Measurements from ENCODE around the gene MRFAP1L1.
"Not testable (repeated sequence)": the region's sequence is repeated elsewhere in the genome, so short reads cannot be mapped to it uniquely, and the experiment has no call there.

The MRFAP1L1 gene

DNA sequence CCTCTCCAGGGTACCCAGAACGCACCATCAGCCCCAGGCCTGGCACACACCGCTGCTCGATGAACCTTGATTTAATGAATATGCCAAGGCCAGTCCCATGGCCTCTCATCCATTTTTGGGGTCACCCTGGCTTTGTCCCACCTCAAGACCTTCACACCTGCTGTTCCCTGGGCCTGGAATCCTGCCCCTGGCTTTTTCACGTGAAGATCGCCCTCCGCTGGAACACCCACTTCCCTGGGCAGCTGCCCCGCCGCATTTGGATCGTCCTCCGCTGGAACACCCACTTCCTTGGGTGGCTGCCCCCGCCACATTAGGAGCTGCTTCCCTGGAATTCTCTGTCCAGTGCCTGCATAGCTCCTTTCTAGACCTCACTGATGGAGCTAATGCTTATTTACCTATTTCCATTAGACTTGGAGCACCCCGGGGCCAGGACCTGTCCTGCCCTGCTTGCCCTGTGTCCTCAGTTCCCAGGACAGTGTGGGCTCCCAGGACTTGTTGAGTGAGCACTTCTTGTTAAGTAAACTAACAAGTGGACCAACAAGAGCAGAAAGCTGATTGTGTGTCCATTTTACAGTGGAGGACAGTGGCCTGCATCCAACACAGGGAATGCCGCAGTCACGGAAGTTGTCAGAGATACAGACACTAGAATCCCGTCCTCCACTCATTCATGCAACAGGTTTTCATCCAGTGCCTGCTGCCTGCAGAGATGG is 18.8 kb upstream of the MRFAP1L1 start:
- Histone ChIP-seq H3K9me3 (ENCODE audit: control insufficient read depth, insufficient read depth, low read length) (no peaks in the 10 kb centered on the region), H3K9ac (ENCODE audit: low read depth, low read length) (no peak overlapping the region), H3K36me3 (ENCODE audit: insufficient read depth, low read length) (no peaks in the 10 kb centered on the region), H3K4me1 (ENCODE audit: insufficient read depth, low read length) (peaks cover 14% of the 10 kb centered on the region; the same call in 1 of the 2 replicates)

- Histone ChIP-seq H3K4me1 (ENCODE audit: insufficient read depth, low read length) (peaks cover 13% of the 10 kb centered on the region; the same call in 1 of the 2 replicates), H3K36me3 (ENCODE audit: insufficient read depth, low read length) (no peaks in the 10 kb centered on the region)
These were observed 18.2 kb upstream of the MRFAP1L1 start for GRCh38 chr4:6727943-6728250.

DNA sequence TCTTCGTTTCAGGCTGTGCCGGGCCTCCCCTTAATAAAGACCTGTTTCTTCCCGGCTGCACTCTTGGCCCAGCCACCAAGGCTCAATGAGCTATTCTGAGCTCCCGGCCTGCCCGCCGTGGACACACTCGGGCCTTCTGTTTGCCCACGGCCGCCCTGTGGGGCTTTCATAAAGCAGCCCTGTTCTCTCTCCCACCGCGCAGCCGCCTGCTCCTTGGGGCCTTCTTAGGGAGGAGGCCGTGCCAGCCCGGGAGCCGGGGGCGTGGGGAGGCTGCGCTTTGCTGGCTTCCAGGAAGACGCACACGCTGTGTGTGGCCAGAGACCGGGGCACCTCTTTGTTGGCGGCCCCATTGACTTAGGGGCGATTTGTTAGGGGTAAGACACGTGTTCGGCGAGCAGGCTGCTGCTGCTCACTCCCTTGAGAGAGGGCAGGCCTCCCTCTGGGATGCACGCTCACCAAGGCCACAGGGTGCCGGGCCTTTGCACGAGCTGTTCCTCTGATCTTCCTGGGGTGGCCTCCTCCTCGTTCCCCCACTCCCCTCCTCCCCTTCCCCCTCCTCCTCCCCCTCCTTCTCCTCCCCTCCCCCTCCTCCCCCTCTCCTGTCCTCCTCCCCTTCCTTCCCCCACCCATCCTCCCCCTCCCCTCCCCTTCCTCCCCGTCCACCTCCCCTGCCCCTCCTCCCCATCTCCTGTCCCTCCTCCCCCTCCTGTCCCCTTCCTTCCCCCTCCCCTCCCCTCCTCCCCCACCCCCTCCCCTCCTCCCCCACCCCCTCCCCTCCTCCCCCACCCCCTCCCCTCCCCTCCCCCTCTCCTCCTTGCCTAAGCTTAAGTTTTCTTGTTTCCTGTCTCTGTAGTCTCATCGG is 17.6 kb upstream of the MRFAP1L1 start:
- no peaks in the 10 kb centered on the region for H3K9me3 ChIP-seq (ENCODE audit: control insufficient read depth, insufficient read depth, low read length)
- H3K9ac ChIP-seq (ENCODE audit: low read depth, low read length) = no peak overlapping the region
- peaks cover 7% of the 10 kb centered on the region; the same call in 1 of the 2 replicates for H3K4me1 ChIP-seq (ENCODE audit: insufficient read depth, low read length)
- H3K36me3 ChIP-seq (ENCODE audit: insufficient read depth, low read length) = no peaks in the 10 kb centered on the region

More at GRCh38 chr4:6727943-6728250, 18.2 kb upstream of the MRFAP1L1 start:
- H3K9ac ChIP-seq (ENCODE audit: low read depth, low read length) = no peak overlapping the region
- H3K9me3 ChIP-seq (ENCODE audit: control insufficient read depth, insufficient read depth, low read length) = no peaks in the 10 kb centered on the region

DNA sequence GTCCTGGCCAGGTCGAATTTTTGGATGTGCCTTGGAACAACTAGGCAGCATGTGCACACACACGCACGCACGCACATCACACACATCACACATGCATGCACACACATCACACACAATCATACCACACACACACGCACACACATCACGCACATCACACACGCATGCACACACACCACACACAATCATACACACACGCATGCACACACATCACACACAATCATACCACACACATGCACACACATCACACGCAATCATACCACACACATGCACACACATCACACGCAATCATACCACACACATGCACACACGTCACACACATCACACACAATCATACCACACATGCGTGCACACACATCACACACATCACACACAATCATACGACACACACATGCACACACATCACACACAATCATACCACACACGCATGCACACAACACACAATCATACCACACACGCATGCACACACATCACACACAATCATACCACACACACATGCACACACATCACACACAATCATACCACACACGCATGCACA is 15.8 kb upstream of the MRFAP1L1 start:
- H3K9ac ChIP-seq (ENCODE audit: low read depth, low read length); H3K36me3 ChIP-seq (ENCODE audit: insufficient read depth, low read length); H3K9me3 ChIP-seq (ENCODE audit: control insufficient read depth, insufficient read depth, low read length); H3K4me1 ChIP-seq (ENCODE audit: insufficient read depth, low read length): not testable (repeated sequence)

DNA sequence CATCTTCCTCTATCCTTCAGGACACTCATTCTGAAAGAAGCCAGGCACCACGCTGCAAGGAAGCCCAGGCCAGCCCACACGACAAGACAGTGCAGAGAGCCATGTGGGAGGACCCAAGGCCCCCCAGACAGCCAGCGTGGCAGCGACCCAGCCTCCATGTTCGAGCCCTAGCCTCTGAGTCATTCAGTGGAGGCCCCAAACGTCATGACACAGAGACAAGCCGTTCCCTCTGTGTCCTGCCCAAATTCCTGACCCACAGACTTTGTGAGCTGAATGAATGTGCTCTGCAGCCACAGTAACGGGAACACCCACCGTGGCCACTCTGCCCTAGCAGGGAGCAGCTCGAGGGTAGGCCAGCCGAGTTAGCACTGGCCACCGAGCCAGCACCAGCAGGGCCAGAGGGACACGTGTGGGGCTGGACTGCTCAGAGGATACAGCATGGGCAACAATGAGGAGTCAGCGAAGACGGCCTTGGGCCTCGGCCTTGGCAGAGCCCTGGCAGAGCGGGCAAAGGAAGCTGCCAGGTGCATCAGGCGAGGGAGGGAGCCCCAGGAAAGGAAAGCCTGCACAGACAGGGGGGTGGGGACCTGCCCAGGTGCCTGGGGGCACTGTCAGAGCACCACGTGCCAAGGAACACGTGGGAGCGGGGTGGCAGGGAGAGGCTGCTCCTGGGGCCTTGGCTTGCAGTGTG is 14.9 kb upstream of the MRFAP1L1 start:
- Histone ChIP-seq H3K9me3 (ENCODE audit: control insufficient read depth, insufficient read depth, low read length) (no peaks in the 10 kb centered on the region), H3K9ac (ENCODE audit: low read depth, low read length) (no peak overlapping the region), H3K36me3 (ENCODE audit: insufficient read depth, low read length) (no peaks in the 10 kb centered on the region), H3K4me1 (ENCODE audit: insufficient read depth, low read length) (peaks cover 4% of the 10 kb centered on the region; the same call in 1 of the 2 replicates)

- Histone ChIP-seq H3K36me3 (ENCODE audit: insufficient read depth, low read length) (no peaks in the 10 kb centered on the region), H3K9ac (ENCODE audit: low read depth, low read length) (no peak overlapping the region), H3K9me3 (ENCODE audit: control insufficient read depth, insufficient read depth, low read length) (no peaks in the 10 kb centered on the region), H3K4me1 (ENCODE audit: insufficient read depth, low read length) (peaks cover 4% of the 10 kb centered on the region; the same call in 1 of the 2 replicates)
These were observed 14.2 kb upstream of the MRFAP1L1 start for GRCh38 chr4:6723851-6724250.

DNA sequence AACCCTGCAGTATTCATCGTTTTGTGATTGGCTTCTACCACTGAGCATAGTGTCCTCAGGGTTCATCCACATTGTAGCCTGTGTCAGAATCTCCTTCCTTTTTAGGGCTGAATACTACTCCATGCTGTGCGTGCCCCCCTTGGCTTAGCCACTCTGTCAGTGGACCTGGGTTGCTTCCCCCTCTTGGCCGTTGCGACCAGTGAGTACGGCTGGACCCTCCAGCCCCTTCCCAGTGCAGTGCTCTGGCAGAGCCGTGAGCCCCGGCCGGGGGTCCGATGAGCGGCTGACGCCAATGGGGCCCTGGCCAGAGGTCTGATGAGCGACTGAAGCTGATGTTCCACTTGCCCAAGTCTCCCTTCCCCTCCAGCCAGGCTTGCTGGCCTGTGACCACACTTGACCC is 13.2 kb upstream of the MRFAP1L1 start:
- Histone ChIP-seq H3K9ac (ENCODE audit: low read depth, low read length) (no peak overlapping the region), H3K4me1 (ENCODE audit: insufficient read depth, low read length) (peaks cover under 1% of the 10 kb centered on the region; the same call in 1 of the 2 replicates), H3K9me3 (ENCODE audit: control insufficient read depth, insufficient read depth, low read length) (no peaks in the 10 kb centered on the region), H3K36me3 (ENCODE audit: insufficient read depth, low read length) (no peaks in the 10 kb centered on the region)

- no peaks in the 10 kb centered on the region for H3K9me3 ChIP-seq (ENCODE audit: control insufficient read depth, insufficient read depth, low read length)
- no peaks in the 10 kb centered on the region for H3K36me3 ChIP-seq (ENCODE audit: insufficient read depth, low read length)
- no peak overlapping the region for H3K9ac ChIP-seq (ENCODE audit: low read depth, low read length)
- H3K4me1 ChIP-seq (ENCODE audit: insufficient read depth, low read length) = no peaks in the 10 kb centered on the region; the same call in 1 of the 2 replicates
These were observed 11.5 kb upstream of the MRFAP1L1 start for GRCh38 chr4:6721121-6721520.

GRCh38 chr4:6720202-6720699 is 10.6 kb upstream of the MRFAP1L1 start:
- Histone ChIP-seq H3K36me3 (ENCODE audit: insufficient read depth, low read length) (no peaks in the 10 kb centered on the region), H3K9me3 (ENCODE audit: control insufficient read depth, insufficient read depth, low read length) (no peaks in the 10 kb centered on the region), H3K4me1 (ENCODE audit: insufficient read depth, low read length) (no peaks in the 10 kb centered on the region; the same call in 1 of the 2 replicates), H3K9ac (ENCODE audit: low read depth, low read length) (no peak overlapping the region)

DNA sequence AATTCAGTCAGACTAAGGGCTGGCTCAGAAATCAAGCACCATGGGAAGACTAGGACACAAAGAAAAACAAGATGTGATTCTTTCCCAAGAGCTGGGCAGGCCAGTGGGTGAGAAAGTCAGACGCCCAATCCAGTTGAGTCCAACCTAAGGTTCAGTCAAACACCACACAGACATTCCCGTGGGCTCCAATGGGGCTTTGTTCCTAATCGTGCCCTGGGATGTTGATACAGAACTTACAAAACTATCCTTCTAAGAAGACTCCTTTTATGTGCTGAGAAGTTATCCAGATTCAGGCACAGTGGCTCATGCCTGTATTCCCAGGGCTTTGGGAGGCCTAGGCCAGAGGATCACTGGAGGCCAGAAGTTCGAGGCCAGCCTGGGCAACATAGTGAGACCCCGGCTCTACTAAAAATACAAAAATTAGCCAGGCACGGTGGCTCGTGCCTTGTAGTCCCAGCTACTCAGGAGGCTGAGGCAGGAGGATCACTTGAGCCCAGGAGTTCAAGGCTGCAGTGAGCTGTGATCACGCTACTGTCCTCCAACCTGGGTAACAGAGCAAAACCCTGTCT is 10.0 kb upstream of the MRFAP1L1 start:
- H3K9ac ChIP-seq (ENCODE audit: low read depth, low read length) = no peak overlapping the region
- no peaks in the 10 kb centered on the region for H3K36me3 ChIP-seq (ENCODE audit: insufficient read depth, low read length)
- H3K9me3 ChIP-seq (ENCODE audit: control insufficient read depth, insufficient read depth, low read length) = no peaks in the 10 kb centered on the region
- H3K4me1 ChIP-seq (ENCODE audit: insufficient read depth, low read length) = no peaks in the 10 kb centered on the region; the same call in 1 of the 2 replicates

- Histone ChIP-seq H3K4me1 (ENCODE audit: insufficient read depth, low read length) (no peaks in the 10 kb centered on the region), H3K9me3 (ENCODE audit: control insufficient read depth, insufficient read depth, low read length) (no peaks in the 10 kb centered on the region), H3K9ac (ENCODE audit: low read depth, low read length) (no peak overlapping the region), H3K36me3 (ENCODE audit: insufficient read depth, low read length) (no peaks in the 10 kb centered on the region)
These were observed 9.4 kb upstream of the MRFAP1L1 start for GRCh38 chr4:6718932-6719610.

DNA sequence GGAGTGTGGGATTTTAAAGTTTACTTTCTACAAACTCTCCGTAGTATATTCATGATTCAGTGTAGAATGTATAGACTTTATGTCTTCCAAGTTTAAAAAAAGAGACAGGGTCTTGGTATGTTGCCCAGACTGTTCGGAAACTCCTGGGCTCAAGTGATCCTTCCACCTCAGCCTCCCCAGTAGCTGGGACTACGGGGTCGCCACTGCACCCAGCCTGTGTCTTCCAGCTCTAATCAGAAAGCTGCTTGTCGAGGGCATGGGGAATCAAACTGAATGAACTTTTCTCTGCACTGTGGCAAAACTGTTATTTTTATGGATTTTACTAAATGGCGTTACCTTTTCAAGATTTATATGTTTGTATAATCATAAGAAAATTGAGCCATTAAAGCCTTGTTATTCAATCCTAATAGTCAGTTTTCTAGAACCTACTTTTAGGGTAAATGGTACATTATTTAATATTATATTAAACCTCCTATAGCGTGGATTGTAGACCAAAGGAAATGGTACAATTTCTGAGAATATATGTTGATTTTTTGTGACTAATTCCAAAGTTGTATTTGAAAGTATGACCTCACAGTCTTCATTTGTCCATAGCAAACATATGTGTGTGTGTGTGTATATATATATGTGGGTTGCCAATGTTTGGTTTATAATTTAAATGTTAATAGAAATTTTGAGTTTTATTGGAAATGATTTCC is 7.4 kb upstream of the MRFAP1L1 start:
- no peaks in the 10 kb centered on the region for H3K9me3 ChIP-seq (ENCODE audit: control insufficient read depth, insufficient read depth, low read length)
- no peaks in the 10 kb centered on the region for H3K4me1 ChIP-seq (ENCODE audit: insufficient read depth, low read length)
- no peaks in the 10 kb centered on the region for H3K36me3 ChIP-seq (ENCODE audit: insufficient read depth, low read length)
- H3K9ac ChIP-seq (ENCODE audit: low read depth, low read length) = peak overlapping the region; percentile 84

All from ES-I3 (cell line).